NCI-H2107 treated with DMSO at 0.1 percent for 48 hours (cell line): ENCODE data around the gene RUNDC3A.
"Not testable (repeated sequence)": the region's sequence is repeated elsewhere in the genome, so short reads cannot be mapped to it uniquely, and the experiment has no call there.

ENCODE experiments used
- DNase-seq: peaks from one replicate; lab custom pipeline; 2025; ENCODE audit not compliant: unreplicated experiment; lab: John Stamatoyannopoulos, UW

Gene RUNDC3A

GRCh38 chr17:44318077-44318892 is 9.9 kb downstream of the RUNDC3A start:
- DNase-seq = no peak

GRCh38 chr17:44320066-44320465 is 11.7 kb downstream of the RUNDC3A start:
- no peak for DNase-seq

- DNase-seq = no peak
Measured at GRCh38 chr17:44321246-44322120, 13.1 kb downstream of the RUNDC3A start.

GRCh38 chr17:44322236-44322895 is 14.0 kb downstream of the RUNDC3A start:
- no peak for DNase-seq

- no peak for DNase-seq
Measured at GRCh38 chr17:44323359-44324091, 15.1 kb downstream of the RUNDC3A start.

GRCh38 chr17:44324092-44324570 is 15.7 kb downstream of the RUNDC3A start:
- DNase-seq = no peak

GRCh38 chr17:44324571-44325275 is 16.3 kb downstream of the RUNDC3A start, which contains the start of gene SLC25A39:
TSS of gene SLC25A39 (minus strand) at chr17:44324823. CDS start at chr17:44323562, 1,261 bp downstream.
- peak; percentile 27 for DNase-seq

GRCh38 chr17:44326861-44327444 is 18.6 kb downstream of the RUNDC3A start:
- DNase-seq = peak; percentile 87

GRCh38 chr17:44327715-44328449 is 19.5 kb downstream of the RUNDC3A start:
- no peak for DNase-seq

GRCh38 chr17:44329516-44329915 is 21.1 kb downstream of the RUNDC3A start:
- not testable (repeated sequence) for DNase-seq

GRCh38 chr17:44330263-44330662 is 21.9 kb downstream of the RUNDC3A start:
- not testable (repeated sequence) for DNase-seq

- DNase-seq = peak; percentile 45
Measured at GRCh38 chr17:44331249-44331760, 22.9 kb downstream of the RUNDC3A start.

GRCh38 chr17:44333371-44333770 is 25.0 kb downstream of the RUNDC3A start:
- no peak for DNase-seq

- DNase-seq = no peak
Measured at GRCh38 chr17:44334315-44334714, 25.9 kb downstream of the RUNDC3A start.

- DNase-seq = peak; percentile 36
Measured at GRCh38 chr17:44334727-44335126, 26.3 kb downstream of the RUNDC3A start.

GRCh38 chr17:44335564-44335963 is 27.2 kb downstream of the RUNDC3A start:
- no peak for DNase-seq

GRCh38 chr17:44335968-44336367 is 27.6 kb downstream of the RUNDC3A start:
- DNase-seq = no peak

GRCh38 chr17:44338702-44339101 is 30.3 kb downstream of the RUNDC3A start:
- no peak for DNase-seq

GRCh38 chr17:44340553-44340952 is 32.2 kb downstream of the RUNDC3A start:
- not testable (repeated sequence) for DNase-seq
